Nephron (organoid): ENCODE results near the gene ERGIC1.

Source experiments
- H3K27ac Mint-ChIP-seq, 3 experiments: 2 replicates each; pipeline ENCODE4 v1.8.0; 2020; ENCODE audit warnings: mixed read lengths in 3 of 3, mild to moderate bottlenecking in 2 of 3, moderate library complexity in 1 of 3
- H3K27me3 Mint-ChIP-seq: 2 replicates; pipeline ENCODE4 v1.8.0; 2021; ENCODE audit warnings: low read depth, mild to moderate bottlenecking, moderate library complexity, mixed read lengths
- H3K36me3 Mint-ChIP-seq: 2 replicates; pipeline ENCODE4 v1.8.0; 2020; ENCODE audit warnings: low read depth, mixed read lengths
- H3K4me1 Mint-ChIP-seq: 2 replicates; pipeline ENCODE4 v1.8.0; 2020; ENCODE audit warnings: mixed read lengths
- H3K4me3 Mint-ChIP-seq, 3 experiments: 2 replicates each; pipeline ENCODE4 v1.8.0; 2020; ENCODE audit warnings: mild to moderate bottlenecking in 3 of 3, mixed read lengths in 3 of 3, moderate library complexity in 2 of 3
- H3K9me3 Mint-ChIP-seq: 2 replicates; pipeline ENCODE4 v1.8.0; 2020; ENCODE audit warnings: mixed read lengths
- TF ChIP-seq, protein P1 (sequence below), 3 experiments: fragments of 200-600 bp; sonication (generic); IDR thresholded peaks; one replicate each; pipeline ENCODE4 v1.5.0; 2021; ENCODE audit warnings: antibody characterized with exemption in 3 of 3; ENCODE audit not compliant: unreplicated experiment in 3 of 3

The ERGIC1 gene

DNA sequence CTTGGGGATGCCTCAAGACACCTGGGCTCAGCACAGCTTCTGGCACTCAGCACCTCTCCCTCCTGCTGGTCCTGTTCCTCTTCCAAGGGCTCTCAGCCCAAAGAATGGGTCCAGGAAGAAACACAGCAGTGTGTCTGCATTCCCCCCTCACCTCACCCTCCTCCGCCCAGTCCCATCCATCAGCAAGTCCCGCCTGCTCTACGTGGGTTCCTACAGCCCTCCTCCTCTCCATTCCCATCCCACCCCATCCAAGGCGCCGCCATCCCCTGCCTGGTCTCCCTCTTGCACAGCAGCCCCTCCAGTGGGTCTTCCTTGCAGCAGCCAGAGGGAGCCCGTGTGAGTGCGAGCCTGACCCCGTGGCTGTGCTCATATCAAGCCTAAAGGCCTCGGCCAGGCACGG, 72.8 kb downstream of the ERGIC1 start:
- peaks cover 73% of the 10 kb centered on the region for H3K4me1 Mint-ChIP-seq

DNA sequence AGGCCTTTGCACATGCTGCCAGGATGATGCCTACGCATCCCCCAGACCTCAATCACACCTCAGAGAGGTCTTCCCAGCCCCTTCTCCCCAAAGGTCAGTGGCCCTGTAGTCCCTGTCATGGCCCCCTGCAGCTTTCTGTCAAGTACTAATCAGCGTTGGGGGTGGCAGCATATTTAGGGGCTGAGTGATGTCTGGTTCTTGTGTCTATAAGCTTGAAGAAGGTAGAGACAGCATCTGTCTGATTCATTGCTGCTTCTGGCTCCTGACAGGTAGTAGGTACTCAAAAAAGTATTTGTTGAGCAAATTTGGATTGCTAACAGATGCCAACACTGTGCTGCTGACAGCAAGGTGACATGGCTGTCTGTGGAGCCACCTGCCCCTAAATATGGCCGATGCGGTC, 73.6 kb downstream of the ERGIC1 start:
- peak overlapping the region in 1 of 3 experiments; percentile 47 for H3K27ac Mint-ChIP-seq
- H3K36me3 Mint-ChIP-seq: peaks cover 18% of the 10 kb centered on the region
- TF ChIP-seq, protein P1, sequence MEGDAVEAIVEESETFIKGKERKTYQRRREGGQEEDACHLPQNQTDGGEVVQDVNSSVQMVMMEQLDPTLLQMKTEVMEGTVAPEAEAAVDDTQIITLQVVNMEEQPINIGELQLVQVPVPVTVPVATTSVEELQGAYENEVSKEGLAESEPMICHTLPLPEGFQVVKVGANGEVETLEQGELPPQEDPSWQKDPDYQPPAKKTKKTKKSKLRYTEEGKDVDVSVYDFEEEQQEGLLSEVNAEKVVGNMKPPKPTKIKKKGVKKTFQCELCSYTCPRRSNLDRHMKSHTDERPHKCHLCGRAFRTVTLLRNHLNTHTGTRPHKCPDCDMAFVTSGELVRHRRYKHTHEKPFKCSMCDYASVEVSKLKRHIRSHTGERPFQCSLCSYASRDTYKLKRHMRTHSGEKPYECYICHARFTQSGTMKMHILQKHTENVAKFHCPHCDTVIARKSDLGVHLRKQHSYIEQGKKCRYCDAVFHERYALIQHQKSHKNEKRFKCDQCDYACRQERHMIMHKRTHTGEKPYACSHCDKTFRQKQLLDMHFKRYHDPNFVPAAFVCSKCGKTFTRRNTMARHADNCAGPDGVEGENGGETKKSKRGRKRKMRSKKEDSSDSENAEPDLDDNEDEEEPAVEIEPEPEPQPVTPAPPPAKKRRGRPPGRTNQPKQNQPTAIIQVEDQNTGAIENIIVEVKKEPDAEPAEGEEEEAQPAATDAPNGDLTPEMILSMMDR (IDR thresholded peaks at IDR 0.05; ENCODE audit: unreplicated experiment in 3 of 3): no peak
- H3K4me3 Mint-ChIP-seq: no peak overlapping the region
- H3K9me3 Mint-ChIP-seq: no peaks in the 10 kb centered on the region
- peaks cover 66% of the 10 kb centered on the region for H3K4me1 Mint-ChIP-seq
- H3K27me3 Mint-ChIP-seq: no peaks in the 10 kb centered on the region

More for the DNA sequence above, 72.8 kb downstream of the ERGIC1 start:
- no peak overlapping the region for H3K4me3 Mint-ChIP-seq
- TF ChIP-seq, protein P1 (IDR thresholded peaks at IDR 0.05; ENCODE audit: unreplicated experiment in 3 of 3): no peak
- no peaks in the 10 kb centered on the region for H3K9me3 Mint-ChIP-seq
- no peaks in the 10 kb centered on the region for H3K27me3 Mint-ChIP-seq
- H3K27ac Mint-ChIP-seq: peak overlapping the region in 1 of 3 experiments; percentile 83
- peaks cover 18% of the 10 kb centered on the region for H3K36me3 Mint-ChIP-seq

DNA sequence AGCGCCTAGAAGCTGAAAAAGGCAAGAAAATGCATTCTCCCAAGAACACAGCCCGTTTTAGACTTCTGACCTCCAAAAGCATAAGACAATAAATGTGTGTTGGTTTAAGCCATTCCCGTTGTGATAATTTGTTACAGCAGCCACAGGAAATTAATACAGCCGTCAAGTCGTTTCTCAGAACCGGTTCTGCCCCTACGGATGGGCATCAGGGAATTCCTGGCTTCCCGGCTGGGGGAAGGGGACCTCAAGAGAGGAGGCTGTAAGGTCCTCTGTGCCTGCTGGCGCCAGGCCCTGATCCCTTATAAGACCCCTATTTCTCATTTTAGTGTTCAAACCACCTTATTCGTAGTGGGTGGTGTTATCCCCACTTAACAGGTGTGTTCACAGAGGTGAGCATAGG, 74.6 kb downstream of the ERGIC1 start:
- Mint-ChIP-seq H3K27me3 (no peaks in the 10 kb centered on the region), H3K36me3 (peaks cover 22% of the 10 kb centered on the region), H3K27ac (peak overlapping the region in 1 of 3 experiments; percentile 11), H3K4me3 (no peak overlapping the region), H3K9me3 (no peaks in the 10 kb centered on the region), H3K4me1 (peaks cover 56% of the 10 kb centered on the region)
- TF ChIP-seq, protein P1 (IDR thresholded peaks at IDR 0.05; ENCODE audit: unreplicated experiment in 3 of 3): no peak

DNA sequence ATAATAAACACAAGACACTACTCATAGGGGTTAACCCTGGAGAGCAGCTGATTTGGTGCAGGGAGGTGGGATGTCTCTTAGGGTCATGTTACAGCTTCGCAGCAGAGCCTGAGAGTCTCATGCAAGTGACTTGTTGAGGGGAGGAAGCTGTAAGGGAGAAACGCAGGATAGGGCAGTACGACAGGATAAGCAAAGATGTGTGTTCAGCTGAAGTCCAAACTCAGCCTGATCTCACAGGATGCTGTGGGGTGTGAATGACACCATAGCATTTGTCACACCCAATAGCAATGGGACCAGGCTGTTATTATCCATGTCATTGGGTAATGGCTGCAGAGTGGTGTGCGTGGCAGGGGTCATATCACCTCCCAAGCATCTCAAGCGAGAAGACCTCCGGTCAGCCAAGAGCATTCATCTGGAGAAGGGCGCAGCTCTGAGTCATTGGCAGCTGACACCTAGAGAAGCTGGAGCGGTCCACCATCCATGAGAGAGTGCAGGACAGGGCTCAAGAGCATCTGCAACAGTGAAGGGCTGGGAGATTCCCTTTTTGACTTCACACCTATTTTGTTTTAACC, 76.0 kb downstream of the ERGIC1 start:
- H3K27ac Mint-ChIP-seq: peak overlapping the region; percentile 21 to 48 (median 34)
- peaks cover 23% of the 10 kb centered on the region for H3K36me3 Mint-ChIP-seq
- no peaks in the 10 kb centered on the region for H3K9me3 Mint-ChIP-seq
- TF ChIP-seq, protein P1 (IDR thresholded peaks at IDR 0.05; ENCODE audit: unreplicated experiment in 3 of 3): no peak
- H3K27me3 Mint-ChIP-seq: no peaks in the 10 kb centered on the region
- peaks cover 47% of the 10 kb centered on the region for H3K4me1 Mint-ChIP-seq
- no peak overlapping the region for H3K4me3 Mint-ChIP-seq

DNA sequence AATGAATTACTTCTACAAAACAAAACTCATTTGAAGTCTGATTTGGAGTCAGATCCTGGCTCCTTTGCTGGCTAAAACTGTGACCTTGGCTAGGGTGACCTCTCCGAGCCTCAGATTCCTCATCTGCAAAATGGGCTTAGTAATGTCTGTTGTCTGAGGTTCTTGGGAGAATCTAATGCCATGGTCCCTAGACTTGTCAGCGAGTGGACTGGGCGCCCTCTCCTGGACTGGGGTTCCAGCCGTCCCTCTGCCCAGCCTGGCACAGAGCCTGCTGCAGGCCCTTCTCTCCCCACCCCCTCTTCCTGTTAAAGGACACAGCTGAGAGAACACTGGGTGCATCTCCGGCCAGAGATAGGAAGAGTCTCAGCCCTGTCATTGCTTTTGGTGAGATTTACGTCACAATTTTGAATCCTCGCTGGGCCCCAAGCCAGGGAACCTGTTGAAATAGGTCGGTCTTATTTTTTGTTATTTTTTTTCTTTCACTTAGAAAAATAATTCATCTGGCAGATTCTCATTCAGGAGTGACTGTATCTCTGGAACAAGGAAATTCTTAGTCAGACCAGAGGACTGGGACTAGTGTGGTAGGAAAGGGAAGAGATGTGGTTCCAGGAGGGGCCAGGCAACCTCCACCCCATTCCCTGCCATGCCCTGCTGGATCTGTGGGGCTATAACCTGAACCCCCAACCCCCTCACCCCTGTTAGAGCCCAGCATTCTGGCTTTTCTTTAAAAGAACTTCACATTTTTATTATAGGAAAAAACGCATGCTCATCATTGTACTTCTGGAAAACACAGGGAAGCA, 77.0 kb downstream of the ERGIC1 start:
- Mint-ChIP-seq H3K36me3 (peaks cover 31% of the 10 kb centered on the region), H3K27me3 (no peaks in the 10 kb centered on the region), H3K9me3 (no peaks in the 10 kb centered on the region), H3K27ac (peak overlapping the region; percentile 33 to 52 (median 38)), H3K4me3 (no peak overlapping the region), H3K4me1 (peaks cover 37% of the 10 kb centered on the region)
- TF ChIP-seq, protein P1 (IDR thresholded peaks at IDR 0.05; ENCODE audit: unreplicated experiment in 3 of 3): no peak

DNA sequence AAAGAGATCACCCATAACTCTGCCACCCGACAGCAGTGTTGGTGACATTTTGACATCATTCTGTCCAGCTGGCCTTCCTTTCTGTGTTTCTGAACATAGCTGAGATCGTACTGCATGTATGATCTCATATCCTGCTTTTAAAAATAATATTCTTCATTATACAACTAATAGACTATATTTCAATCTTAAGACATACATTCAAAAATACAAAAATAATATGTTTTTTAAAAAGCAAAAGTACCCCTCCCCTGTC, 77.5 kb downstream of the ERGIC1 start:
- Mint-ChIP-seq H3K4me3 (no peak overlapping the region), H3K27me3 (no peaks in the 10 kb centered on the region), H3K27ac (peak overlapping the region; percentile 33 to 52 (median 38)), H3K36me3 (peaks cover 33% of the 10 kb centered on the region), H3K4me1 (peaks cover 31% of the 10 kb centered on the region), H3K9me3 (no peaks in the 10 kb centered on the region)
- TF ChIP-seq, protein P1 (IDR thresholded peaks at IDR 0.05; ENCODE audit: unreplicated experiment in 3 of 3): no peak
